Ishikawa (cell line): ENCODE measurements around the gene PIEZO1.

ENCODE experiments used
- YY1 ChIP-seq: IDR thresholded peaks from 2 replicates; pipeline ENCODE4 v1.6.1; 2012; ENCODE audit warnings: low read depth
- TF ChIP-seq, protein P1 (sequence below): IDR thresholded peaks from 2 replicates; pipeline ENCODE4 v1.6.1; 2012

DNA sequence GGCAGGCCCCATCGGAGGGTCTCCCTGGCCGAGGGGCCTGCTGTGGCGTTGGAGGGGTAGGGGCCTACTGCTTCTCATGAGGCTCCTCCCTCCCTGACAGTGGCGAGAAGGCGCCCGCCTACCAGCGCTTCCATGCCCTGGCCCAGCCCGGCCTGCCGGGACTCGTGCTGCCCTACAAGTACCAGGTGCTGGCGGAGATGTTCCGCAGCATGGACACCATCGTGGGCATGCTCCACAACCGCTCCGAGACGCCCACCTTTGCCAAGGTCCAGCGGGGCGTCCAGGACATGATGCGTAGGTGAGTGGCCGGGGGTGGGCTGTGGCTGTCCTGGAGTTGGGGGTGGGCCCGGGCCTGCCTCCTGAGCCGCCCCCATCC is 20.3 kb upstream of the PIEZO1 start:
- TF ChIP-seq, protein P1, sequence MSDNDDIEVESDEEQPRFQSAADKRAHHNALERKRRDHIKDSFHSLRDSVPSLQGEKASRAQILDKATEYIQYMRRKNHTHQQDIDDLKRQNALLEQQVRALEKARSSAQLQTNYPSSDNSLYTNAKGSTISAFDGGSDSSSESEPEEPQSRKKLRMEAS, result no peak
- no peak for TF ChIP-seq YY1
